ENCODE results near the gene CENPM. TPM values are rescaled to one million over a fixed set of nuclear protein-coding genes. Genes with fewer than 3 reads are reported as not detected.

The CENPM gene, protein sequence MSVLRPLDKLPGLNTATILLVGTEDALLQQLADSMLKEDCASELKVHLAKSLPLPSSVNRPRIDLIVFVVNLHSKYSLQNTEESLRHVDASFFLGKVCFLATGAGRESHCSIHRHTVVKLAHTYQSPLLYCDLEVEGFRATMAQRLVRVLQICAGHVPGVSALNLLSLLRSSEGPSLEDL
- 39.8 TPM for total RNA-seq (2021; ENCODE audit: unreplicated experiment)
- polyA plus RNA-seq (2012; ENCODE audit: insufficient read length), result 25.3 TPM
- Bru-seq, nascent RNA, result percentile 86 among the genes with signal in this experiment
- percentile 96 among the genes with signal in this experiment for BruChase-seq, experiment 1, labeled RNA remaining after a 2-hour chase
- percentile 96 among the genes with signal in this experiment for BruChase-seq, experiment 2, labeled RNA remaining after a 6-hour chase
- long read RNA-seq, transcript CENPM-203 (5 exons, 1,002 nt), result minor isoform, 5 of 42 reads
- long read RNA-seq, transcript CENPM-201 (6 exons, 966 nt), result major isoform, 21 of 42 reads
- long read RNA-seq, partial matches to known transcripts, result 6 of 42 reads
- long read RNA-seq, other reads (novel, unspliced or antisense), result 7 of 42 reads

DNA sequence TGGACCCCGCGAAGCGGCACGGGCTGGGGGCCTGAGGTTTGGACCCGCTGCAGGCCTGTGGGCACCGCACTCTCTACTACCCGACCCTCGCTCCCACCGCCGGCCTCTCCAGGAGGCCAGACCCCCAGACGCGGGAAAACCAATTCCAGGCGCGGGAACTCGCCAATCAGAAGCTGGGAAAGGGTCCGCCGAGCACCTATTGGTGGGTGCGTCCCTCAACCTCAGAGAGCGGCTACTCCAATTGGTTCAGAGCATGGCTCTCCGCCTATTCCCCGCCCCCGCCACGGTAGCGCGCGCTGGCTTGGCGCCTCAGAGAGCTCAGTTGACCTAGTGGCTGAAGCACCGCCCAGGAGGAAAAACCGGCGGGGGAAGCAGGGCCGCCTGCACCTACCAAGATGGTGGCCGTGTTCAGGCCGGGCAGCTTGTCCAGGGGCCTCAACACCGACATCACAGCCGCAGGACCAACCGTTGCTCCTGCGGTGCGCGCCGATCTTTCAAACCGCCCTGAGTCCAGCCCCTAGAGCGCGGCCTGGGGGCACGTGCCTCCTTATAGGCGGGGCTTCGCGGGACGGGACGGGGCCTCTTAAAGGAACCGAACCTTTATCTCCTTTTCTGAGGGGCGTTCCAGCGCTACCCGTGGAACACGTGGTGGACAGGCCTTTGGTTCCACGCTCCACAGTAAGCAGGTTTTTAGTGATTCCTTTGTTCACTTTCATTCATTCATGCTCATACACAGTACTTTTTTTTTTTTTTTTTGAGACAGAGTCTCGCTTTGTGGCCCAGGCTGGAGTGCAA is at the start of gene CENPM:
CENPM (minus strand) TSS at position 524 of the 795 bp plus-strand sequence; CDS start at position 448, 76 bp downstream.
- peak; percentile 66 for DNase-seq (ENCODE audit: low read depth, low spot score)
- ChIA-PET CTCF (interaction anchor here (0.6 to 1.1 kb wide), 4 partner anchors 95 to 477 kb away, joined by 3 to 8 read pairs (median 3); partner anchors contain the start of gene SNU13), POLR2A (interaction anchor here (0.6 to 1.2 kb wide), 3 partner anchors 9 to 508 kb away, joined by 3 to 5 read pairs (median 4); no protein-coding TSS in a partner anchor)
- Histone ChIP-seq H3K4me1 (ENCODE audit: control insufficient read depth, insufficient read depth, low read length) (peaks cover 9% of the 10 kb centered on the region), H3K9me3 (ENCODE audit: control insufficient read depth, insufficient read depth, low read depth, low read length) (no peaks in the 10 kb centered on the region), H3K27me3 (ENCODE audit: control insufficient read depth, insufficient read depth, low read length) (no peaks in the 10 kb centered on the region), H3K4me3 (ENCODE audit: low read depth in 2 of 2, low read length in 2 of 2) (peak within 1 kb of the TSS; percentile 69 to 82), H3K27ac (ENCODE audit: low read length) (peak within 1 kb of the TSS; percentile 86), H3K36me3 (ENCODE audit: control insufficient read depth, insufficient read depth, low read length) (peaks cover 7% of the 10 kb centered on the region)
- BruUV-seq (replicated peaks), result no TSS peak
- TF ChIP-seq POLR2AphosphoS5 (IDR thresholded peaks at IDR 0.05; ENCODE audit: low read depth, low read length), result peak; percentile 70
- TF ChIP-seq TCF7L2 (IDR thresholded peaks at IDR 0.05; ENCODE audit: low read depth, low read length), result 0 out of 2 replicates have a peak, but pooled peaks have one; percentile 36
- TF ChIP-seq CTCF (IDR thresholded peaks at IDR 0.05), result no peak
- TF ChIP-seq, protein P1, sequence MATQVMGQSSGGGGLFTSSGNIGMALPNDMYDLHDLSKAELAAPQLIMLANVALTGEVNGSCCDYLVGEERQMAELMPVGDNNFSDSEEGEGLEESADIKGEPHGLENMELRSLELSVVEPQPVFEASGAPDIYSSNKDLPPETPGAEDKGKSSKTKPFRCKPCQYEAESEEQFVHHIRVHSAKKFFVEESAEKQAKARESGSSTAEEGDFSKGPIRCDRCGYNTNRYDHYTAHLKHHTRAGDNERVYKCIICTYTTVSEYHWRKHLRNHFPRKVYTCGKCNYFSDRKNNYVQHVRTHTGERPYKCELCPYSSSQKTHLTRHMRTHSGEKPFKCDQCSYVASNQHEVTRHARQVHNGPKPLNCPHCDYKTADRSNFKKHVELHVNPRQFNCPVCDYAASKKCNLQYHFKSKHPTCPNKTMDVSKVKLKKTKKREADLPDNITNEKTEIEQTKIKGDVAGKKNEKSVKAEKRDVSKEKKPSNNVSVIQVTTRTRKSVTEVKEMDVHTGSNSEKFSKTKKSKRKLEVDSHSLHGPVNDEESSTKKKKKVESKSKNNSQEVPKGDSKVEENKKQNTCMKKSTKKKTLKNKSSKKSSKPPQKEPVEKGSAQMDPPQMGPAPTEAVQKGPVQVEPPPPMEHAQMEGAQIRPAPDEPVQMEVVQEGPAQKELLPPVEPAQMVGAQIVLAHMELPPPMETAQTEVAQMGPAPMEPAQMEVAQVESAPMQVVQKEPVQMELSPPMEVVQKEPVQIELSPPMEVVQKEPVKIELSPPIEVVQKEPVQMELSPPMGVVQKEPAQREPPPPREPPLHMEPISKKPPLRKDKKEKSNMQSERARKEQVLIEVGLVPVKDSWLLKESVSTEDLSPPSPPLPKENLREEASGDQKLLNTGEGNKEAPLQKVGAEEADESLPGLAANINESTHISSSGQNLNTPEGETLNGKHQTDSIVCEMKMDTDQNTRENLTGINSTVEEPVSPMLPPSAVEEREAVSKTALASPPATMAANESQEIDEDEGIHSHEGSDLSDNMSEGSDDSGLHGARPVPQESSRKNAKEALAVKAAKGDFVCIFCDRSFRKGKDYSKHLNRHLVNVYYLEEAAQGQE (IDR thresholded peaks at IDR 0.05; ENCODE audit: insufficient read depth in 1 of 2, low read depth in 2 of 2, low read length in 1 of 2), result no peak
- TF ChIP-seq SIN3A (IDR thresholded peaks at IDR 0.05; ENCODE audit: borderline replicate concordance, insufficient read depth, low read depth, low read length), result peak; percentile 93; the same call in 1 of the 2 replicates
- in situ Hi-C loops (cut with HindIII; ENCODE audit: low pct_unique_long_range_greater_than_20kb, low sequenced_read_pairs) (no loop called here), intact Hi-C loops (cut with micrococcal nuclease; ENCODE audit: unreplicated experiment) (no loop called here)
- ATAC-seq, result peak; percentile 97

DNA sequence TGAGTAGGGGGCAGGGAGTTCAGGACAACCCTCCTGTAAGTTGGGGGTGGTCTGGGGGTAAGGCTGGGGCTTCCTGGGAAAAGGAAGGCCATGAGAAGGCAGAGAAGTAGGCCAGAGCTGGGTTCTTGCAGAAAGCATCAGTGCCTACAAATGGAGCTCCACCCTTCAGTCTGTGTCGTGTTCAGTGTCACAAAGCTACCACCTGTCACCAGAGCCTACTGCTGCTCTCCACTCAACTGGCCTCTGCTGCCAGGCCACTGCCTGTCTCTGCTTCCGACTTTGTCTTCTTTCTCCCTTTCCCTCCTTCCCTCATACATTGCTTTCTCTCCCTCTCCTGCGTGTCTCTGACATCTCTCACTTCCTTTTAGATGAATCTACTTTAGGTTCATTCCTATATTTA is 48.3 kb upstream of the CENPM start:
- in situ Hi-C loops (cut with HindIII; ENCODE audit: low pct_unique_long_range_greater_than_20kb, low sequenced_read_pairs), result no loop called here
- BruUV-seq (replicated peaks), result no TSS peak

More for the DNA sequence above, 48.3 kb upstream of the CENPM start:
- CTCF ChIA-PET, result no interaction called here
- POLR2A ChIA-PET, result no interaction called here
- TF ChIP-seq TCF7L2 (IDR thresholded peaks at IDR 0.05; ENCODE audit: low read depth, low read length), result no peak
- no peaks in the 10 kb centered on the region for H3K9me3 ChIP-seq (ENCODE audit: control insufficient read depth, insufficient read depth, low read depth, low read length)
- no peak overlapping the region for H3K4me3 ChIP-seq (ENCODE audit: low read depth in 2 of 2, low read length in 2 of 2)
- H3K27ac ChIP-seq (ENCODE audit: low read length), result no peak overlapping the region
- no peaks in the 10 kb centered on the region for H3K27me3 ChIP-seq (ENCODE audit: control insufficient read depth, insufficient read depth, low read length)
- no peaks in the 10 kb centered on the region for H3K4me1 ChIP-seq (ENCODE audit: control insufficient read depth, insufficient read depth, low read length)
- DNase-seq (ENCODE audit: low read depth, low spot score), result no peak
- no peaks in the 10 kb centered on the region for H3K36me3 ChIP-seq (ENCODE audit: control insufficient read depth, insufficient read depth, low read length)
- no peak for ATAC-seq
- intact Hi-C loops (cut with micrococcal nuclease; ENCODE audit: unreplicated experiment), result no loop called here

Data from Panc1 (cell line).